Colonic mucosa (tissue), 4 donors: ENCODE data around the gene TRIM17. TPM values are rescaled to one million over a fixed set of nuclear protein-coding genes. Genes with fewer than 3 reads are reported as not detected.
A peak's percentile ranks its signal among the peaks of the same experiment; 100 is the strongest.

Experiments
- DNase-seq: peaks from one replicate; pipeline ENCODE4 v3.0.0-alpha.2; 2020
- H3K27ac ChIP-seq: fragments of 200-600 bp; one replicate; pipeline ENCODE4 v1.8.0; 2021
- H3K27me3 ChIP-seq: fragments of 200-600 bp; one replicate; pipeline ENCODE4 v1.8.0; 2021
- H3K36me3 ChIP-seq: fragments of 200-600 bp; one replicate; pipeline ENCODE4 v1.8.0; 2021
- H3K4me1 ChIP-seq: fragments of 200-600 bp; one replicate; pipeline ENCODE4 v1.8.0; 2021; ENCODE audit warnings: mild to moderate bottlenecking
- H3K4me3 ChIP-seq: fragments of 200-600 bp; one replicate; pipeline ENCODE4 v1.8.0; 2021
- H3K9ac ChIP-seq, 2 donors: one replicate each; pipeline ENCODE4 v1.7.0; 2013; ENCODE audit warnings: control low read depth in 2 of 2, low read depth in 2 of 2, low read length in 2 of 2
- H3K9me3 ChIP-seq: fragments of 200-600 bp; one replicate; pipeline ENCODE4 v1.8.0; 2021
- intact Hi-C: fragments of 100-400 bp; cut with DNase I; formaldehyde crosslinking; loops from one replicate; pipeline ENCODE4 v1.14.1; 2022
- total RNA-seq, 2 donors: library from RNA; stranded (reverse); fragmentation: NEBNext Ultra II Directional in 1 of 2; extraction: Animal tissue kit (Norgen Biotek cat#: 25700) in 1 of 2; gene quantifications; one replicate each; pipeline ENCODE4 v1.2.1, GENCODE V29; 2021
- TF ChIP-seq, protein P1 (sequence below): fragments of 200-600 bp; IDR thresholded peaks from one replicate; pipeline ENCODE4 v1.8.0; 2022; ENCODE audit warnings: antibody characterized with exemption, mild to moderate bottlenecking
- donor health status: healthy.
- donor health status: DM: no; HTN: no; CAD: no.
- donor health status: DM: no; HTN: no; CAD: no.

The TRIM17 gene
- total RNA-seq: under 1 TPM in 1 of 2 donors, not detected in 1; 0.21 TPM

GRCh38 chr1:228416217-228416933 is at the start of gene TRIM17:
TSS of gene TRIM17 (minus strand) at chr1:228416861. CDS start at chr1:228415072, 1,789 bp downstream.
- Histone ChIP-seq H3K27ac (no peak within 1 kb of the TSS), H3K4me3 (peak within 1 kb of the TSS; percentile 31), H3K36me3 (no peaks in the 10 kb centered on the region), H3K27me3 (peaks cover 7% of the 10 kb centered on the region), H3K4me1 (peaks cover 5% of the 10 kb centered on the region), H3K9me3 (no peaks in the 10 kb centered on the region), H3K9ac (peak within 1 kb of the TSS in 1 of 2 donors; percentile 8)
- TF ChIP-seq, protein P1, sequence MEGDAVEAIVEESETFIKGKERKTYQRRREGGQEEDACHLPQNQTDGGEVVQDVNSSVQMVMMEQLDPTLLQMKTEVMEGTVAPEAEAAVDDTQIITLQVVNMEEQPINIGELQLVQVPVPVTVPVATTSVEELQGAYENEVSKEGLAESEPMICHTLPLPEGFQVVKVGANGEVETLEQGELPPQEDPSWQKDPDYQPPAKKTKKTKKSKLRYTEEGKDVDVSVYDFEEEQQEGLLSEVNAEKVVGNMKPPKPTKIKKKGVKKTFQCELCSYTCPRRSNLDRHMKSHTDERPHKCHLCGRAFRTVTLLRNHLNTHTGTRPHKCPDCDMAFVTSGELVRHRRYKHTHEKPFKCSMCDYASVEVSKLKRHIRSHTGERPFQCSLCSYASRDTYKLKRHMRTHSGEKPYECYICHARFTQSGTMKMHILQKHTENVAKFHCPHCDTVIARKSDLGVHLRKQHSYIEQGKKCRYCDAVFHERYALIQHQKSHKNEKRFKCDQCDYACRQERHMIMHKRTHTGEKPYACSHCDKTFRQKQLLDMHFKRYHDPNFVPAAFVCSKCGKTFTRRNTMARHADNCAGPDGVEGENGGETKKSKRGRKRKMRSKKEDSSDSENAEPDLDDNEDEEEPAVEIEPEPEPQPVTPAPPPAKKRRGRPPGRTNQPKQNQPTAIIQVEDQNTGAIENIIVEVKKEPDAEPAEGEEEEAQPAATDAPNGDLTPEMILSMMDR: peak; percentile 20
- no peak for DNase-seq
- intact Hi-C loops: no loop called here

GRCh38 chr1:228465571-228466146 is 49.0 kb upstream of the TRIM17 start:
- DNase-seq: no peak
- Histone ChIP-seq H3K36me3 (no peaks in the 10 kb centered on the region), H3K9ac (no peak overlapping the region), H3K4me3 (no peak overlapping the region), H3K27me3 (peaks cover 44% of the 10 kb centered on the region), H3K9me3 (no peaks in the 10 kb centered on the region), H3K27ac (no peak overlapping the region), H3K4me1 (no peaks in the 10 kb centered on the region)
- intact Hi-C loops: no loop called here
- TF ChIP-seq, protein P1: no peak

GRCh38 chr1:228465141-228465540 is 48.5 kb upstream of the TRIM17 start:
- no peak for DNase-seq
- no peaks in the 10 kb centered on the region for H3K9me3 ChIP-seq
- H3K36me3 ChIP-seq: no peaks in the 10 kb centered on the region
- H3K4me3 ChIP-seq: no peak overlapping the region
- H3K9ac ChIP-seq: no peak overlapping the region
- intact Hi-C loops: no loop called here
- no peaks in the 10 kb centered on the region for H3K4me1 ChIP-seq
- peaks cover 42% of the 10 kb centered on the region for H3K27me3 ChIP-seq
- no peak overlapping the region for H3K27ac ChIP-seq
- TF ChIP-seq, protein P1: no peak

- Histone ChIP-seq H3K4me3 (no peak overlapping the region), H3K27me3 (peaks cover 41% of the 10 kb centered on the region), H3K9ac (no peak overlapping the region), H3K27ac (no peak overlapping the region), H3K4me1 (no peaks in the 10 kb centered on the region), H3K9me3 (no peaks in the 10 kb centered on the region), H3K36me3 (no peaks in the 10 kb centered on the region)
- DNase-seq: peak; percentile 64
- intact Hi-C loops: no loop called here
- TF ChIP-seq, protein P1: no peak
These were observed 47.9 kb upstream of the TRIM17 start for GRCh38 chr1:228464487-228464983.

DNA sequence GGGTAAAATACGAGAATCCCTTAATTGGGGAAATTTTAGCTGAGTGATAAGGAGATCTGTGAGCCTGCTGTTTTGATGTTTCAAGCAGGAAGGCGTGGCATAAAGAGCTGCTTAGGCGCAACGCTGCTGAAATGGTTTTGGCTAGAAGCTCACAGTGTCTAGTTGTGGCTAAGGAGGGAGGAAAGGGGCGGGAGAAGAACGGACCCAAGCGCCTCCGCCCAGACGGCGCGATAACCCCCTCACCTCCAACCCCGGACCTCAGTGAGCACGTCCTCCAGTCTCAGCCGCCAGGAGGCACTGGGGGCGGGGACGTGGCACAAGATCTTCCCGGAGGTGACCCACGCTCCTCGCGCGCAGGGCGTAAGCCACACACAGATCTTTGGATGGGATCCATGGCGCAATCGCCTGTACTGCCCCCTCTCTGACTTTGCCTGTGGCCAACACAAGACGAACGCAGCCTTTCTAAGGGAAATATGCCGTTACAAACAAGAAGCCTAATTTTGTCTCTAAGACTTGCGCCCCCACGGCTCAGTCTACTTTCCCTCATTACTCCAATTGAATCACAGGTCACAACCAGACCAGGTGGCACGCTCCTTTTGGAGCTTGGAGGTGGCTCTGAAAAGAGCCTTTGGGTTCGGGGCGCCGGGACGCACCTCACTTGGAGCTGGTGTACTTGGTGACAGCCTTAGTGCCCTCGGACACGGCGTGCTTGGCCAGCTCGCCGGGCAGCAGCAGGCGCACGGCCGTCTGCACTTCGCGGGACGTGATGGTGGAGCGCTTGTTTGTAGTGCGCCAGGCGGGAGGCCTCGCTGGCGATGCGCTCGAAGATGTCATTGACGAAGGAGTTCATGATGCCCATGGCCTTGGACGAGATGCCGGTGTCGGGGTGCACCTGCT is 47.1 kb upstream of the TRIM17 start:
- Histone ChIP-seq H3K4me3 (peak overlapping the region; percentile 14), H3K27me3 (peaks cover 34% of the 10 kb centered on the region), H3K9ac (peak overlapping the region in 1 of 2 donors; percentile 39), H3K36me3 (no peaks in the 10 kb centered on the region), H3K27ac (peak overlapping the region; percentile 19), H3K4me1 (no peaks in the 10 kb centered on the region), H3K9me3 (no peaks in the 10 kb centered on the region)
- DNase-seq: peak; percentile 37
- intact Hi-C loops: no loop called here
- TF ChIP-seq, protein P1: no peak
